Stimulated activated CD4-positive, alpha-beta T cell treated with anti-CD3 and anti-CD28 coated beads, TNF-alpha, amount 100 ng/mL, for 48 hours (primary cell): Measurements from ENCODE around the gene CPLX1.

Source experiments
- DNase-seq, 3 donors: peaks; one replicate each; pipeline ENCODE4 v3.0.0-alpha.2; 2020; ENCODE audit warnings: low read depth in 3 of 3

The CPLX1 gene

GRCh38 chr4:855880-856224 lies 29.9 kb upstream of the CPLX1 start:
- no peak for DNase-seq

GRCh38 chr4:854356-854755 lies 28.4 kb upstream of the CPLX1 start:
- DNase-seq, result no peak

GRCh38 chr4:853416-853781 lies 27.5 kb upstream of the CPLX1 start:
- DNase-seq, result no peak

- no peak for DNase-seq
These were observed 25.9 kb upstream of the CPLX1 start for GRCh38 chr4:851701-852430.

GRCh38 chr4:850323-850945 lies 24.5 kb upstream of the CPLX1 start:
- DNase-seq, result no peak

- DNase-seq, result no peak
These were observed 23.7 kb upstream of the CPLX1 start for GRCh38 chr4:849478-850175.

GRCh38 chr4:848803-849477 lies 23.0 kb upstream of the CPLX1 start:
- DNase-seq, result no peak

GRCh38 chr4:848307-848691 lies 22.4 kb upstream of the CPLX1 start:
- DNase-seq, result no peak

GRCh38 chr4:845836-846251 lies 19.9 kb upstream of the CPLX1 start:
- DNase-seq, result no peak

GRCh38 chr4:845233-845835 lies 19.4 kb upstream of the CPLX1 start:
- DNase-seq, result no peak

GRCh38 chr4:844752-845232 lies 18.9 kb upstream of the CPLX1 start:
- no peak for DNase-seq

- DNase-seq, result no peak
These were observed 13.9 kb upstream of the CPLX1 start for GRCh38 chr4:839675-840443.

- no peak for DNase-seq
These were observed 11.8 kb upstream of the CPLX1 start for GRCh38 chr4:837772-838171.

- no peak for DNase-seq
These were observed 10.9 kb upstream of the CPLX1 start for GRCh38 chr4:836750-837301.

- no peak for DNase-seq
These were observed 10.1 kb upstream of the CPLX1 start for GRCh38 chr4:836003-836511.

- no peak for DNase-seq
These were observed 9.4 kb upstream of the CPLX1 start for GRCh38 chr4:835148-836002.

GRCh38 chr4:834368-835147 lies 8.6 kb upstream of the CPLX1 start:
- no peak for DNase-seq

- DNase-seq, result no peak
These were observed 7.9 kb upstream of the CPLX1 start for GRCh38 chr4:833731-834367.

GRCh38 chr4:833156-833555 lies 7.2 kb upstream of the CPLX1 start:
- DNase-seq, result no peak
